Measurements from ENCODE around the gene HPRT1.

HPRT1 gene

DNA sequence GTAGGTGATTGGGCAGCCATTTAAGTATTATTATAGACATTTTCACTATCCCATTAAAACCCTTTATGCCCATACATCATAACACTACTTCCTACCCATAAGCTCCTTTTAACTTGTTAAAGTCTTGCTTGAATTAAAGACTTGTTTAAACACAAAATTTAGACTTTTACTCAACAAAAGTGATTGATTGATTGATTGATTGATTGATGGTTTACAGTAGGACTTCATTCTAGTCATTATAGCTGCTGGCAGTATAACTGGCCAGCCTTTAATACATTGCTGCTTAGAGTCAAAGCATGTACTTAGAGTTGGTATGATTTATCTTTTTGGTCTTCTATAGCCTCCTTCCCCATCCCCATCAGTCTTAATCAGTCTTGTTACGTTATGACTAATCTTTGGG, 16.3 kb downstream of the HPRT1 start:
- no peak for DNase-seq (ENCODE audit: low read depth, low spot score)

DNA sequence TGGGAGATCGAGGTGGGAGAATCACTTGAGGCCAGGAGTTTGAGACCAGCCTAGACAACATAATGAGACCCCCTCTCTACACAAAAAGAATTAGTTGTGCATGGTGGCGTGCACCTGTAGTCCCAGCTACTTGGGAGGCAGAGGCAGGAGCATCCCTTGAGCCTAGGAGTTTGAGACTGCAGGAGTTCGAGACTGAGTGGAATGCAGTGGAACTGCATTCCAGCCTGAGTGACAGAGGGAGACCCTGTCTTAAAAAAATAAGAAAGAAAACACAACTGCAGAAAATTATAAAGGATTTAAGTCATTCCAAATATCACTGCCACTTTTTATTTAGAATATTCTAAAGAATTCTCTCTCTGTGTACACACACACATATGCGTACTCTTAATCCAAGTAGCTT, 18.4 kb downstream of the HPRT1 start:
- peak; percentile 43 for DNase-seq (ENCODE audit: low read depth, low spot score)

DNA sequence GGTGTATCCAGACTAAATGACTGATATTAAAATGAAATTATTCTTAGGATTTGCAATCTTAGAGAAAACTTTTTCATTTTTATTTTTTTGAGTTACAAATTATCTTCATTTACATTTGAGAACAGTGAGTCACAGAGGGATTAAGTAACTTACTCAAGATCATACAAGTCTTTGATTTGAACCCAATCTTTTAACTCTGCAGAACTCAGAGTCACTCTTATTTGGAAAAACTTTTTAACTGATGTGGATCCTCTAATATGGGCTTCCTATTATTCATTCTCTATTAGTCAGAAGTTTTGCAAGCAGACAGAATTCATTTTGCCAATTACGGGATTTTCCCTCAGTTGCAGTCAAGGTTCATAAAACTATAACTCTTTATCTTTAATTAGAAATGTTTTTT, 20.1 kb downstream of the HPRT1 start:
- no peak for DNase-seq (ENCODE audit: low read depth, low spot score)

DNA sequence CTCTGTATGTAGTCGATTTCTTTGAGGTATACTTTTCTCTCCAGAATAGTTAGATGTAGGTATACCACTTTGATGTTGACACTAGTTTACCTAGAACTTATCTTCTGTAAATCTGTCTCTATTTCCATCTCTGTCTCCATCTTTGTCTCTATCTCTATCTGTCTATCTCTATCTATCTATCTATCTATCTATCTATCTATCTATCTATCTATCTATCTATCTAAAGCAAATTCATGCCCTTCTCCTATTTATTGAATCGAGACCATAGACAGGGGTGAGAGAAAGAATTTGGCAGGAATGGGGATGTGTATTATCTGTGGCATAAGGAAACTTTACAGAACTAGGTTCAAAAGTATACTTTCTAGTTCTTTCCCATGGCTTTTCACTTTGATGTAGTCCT, 21.4 kb downstream of the HPRT1 start:
- DNase-seq (ENCODE audit: low read depth, low spot score) = no peak

DNA sequence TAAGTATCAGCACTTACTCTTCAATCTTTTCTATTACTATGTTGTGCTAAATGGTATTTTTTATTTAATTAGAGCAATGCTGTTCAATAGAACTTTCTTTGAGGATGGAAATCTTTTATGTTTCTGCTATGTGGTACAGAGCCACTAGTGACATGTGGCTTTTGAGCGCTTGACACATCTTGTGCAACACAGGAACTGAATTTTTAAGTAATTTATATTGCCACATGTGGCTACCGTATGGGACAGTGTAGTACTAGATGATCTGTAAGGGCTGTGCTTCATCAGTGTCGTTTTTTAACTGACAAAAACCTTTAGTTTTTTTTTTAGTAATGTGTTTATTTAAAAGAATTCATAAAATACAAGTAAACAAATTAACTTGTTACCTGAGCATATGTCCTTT, 22.4 kb downstream of the HPRT1 start:
- no peak for DNase-seq (ENCODE audit: low read depth, low spot score)

DNA sequence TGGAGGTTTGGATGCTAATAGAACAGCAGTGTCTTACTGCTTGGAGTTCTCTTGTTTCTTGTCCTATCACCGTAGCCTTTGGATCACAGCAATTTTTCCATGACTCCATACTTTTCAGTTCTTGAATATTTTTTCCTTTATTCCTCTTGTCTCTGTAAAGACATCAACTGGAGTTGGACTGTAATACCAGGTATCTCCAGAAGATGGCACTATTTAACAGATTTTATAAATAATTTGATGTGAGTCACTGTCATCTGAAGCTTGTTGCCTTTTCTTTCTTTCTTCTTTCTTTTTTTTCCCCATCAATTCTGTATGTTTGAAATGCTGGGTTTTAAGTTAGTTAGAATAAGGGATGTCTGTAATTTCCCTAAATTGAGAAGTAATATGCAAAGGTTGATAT, 24.1 kb downstream of the HPRT1 start:
- DNase-seq (ENCODE audit: low read depth, low spot score) = no peak

DNA sequence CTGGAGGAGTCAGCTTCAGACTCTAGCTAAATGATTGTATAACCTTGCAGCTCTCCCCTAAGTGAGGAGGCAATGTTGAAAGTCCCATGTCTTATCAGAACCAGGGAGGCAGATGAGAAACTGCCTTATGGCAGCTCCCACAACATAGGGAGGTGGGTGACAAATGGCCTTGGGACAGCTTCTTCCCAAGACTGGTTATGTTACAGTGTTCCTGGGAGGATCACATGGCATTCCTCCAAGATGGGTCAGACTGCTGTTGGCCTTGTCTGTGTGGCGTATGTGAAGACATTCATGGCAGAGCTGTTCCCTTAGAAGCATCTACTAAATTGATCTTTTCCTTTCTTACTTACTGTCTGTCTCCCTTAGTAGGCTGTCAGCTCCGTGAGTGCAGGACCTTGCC, 42.0 kb downstream of the HPRT1 start:
- no peak for DNase-seq (ENCODE audit: low read depth, low spot score)

DNA sequence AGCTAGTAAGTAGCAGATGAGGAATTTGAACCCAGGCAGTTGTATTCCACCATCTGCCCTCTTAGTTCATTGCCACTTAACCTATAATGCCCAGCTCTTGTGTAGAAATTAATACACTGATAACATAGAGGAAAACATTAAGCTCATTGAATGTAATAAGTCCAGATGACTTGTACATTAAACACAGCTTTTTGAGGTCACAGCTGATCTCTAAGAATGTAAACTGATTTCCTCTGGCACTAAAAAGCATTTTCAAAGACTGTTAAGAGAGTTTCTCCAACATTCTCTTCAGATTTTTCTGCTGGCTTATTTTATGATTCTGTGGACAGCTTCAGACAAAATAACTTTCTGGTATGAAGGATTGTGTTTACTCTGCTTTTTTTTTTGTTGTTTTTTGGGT, 42.7 kb downstream of the HPRT1 start:
- no peak for DNase-seq (ENCODE audit: low read depth, low spot score)

DNA sequence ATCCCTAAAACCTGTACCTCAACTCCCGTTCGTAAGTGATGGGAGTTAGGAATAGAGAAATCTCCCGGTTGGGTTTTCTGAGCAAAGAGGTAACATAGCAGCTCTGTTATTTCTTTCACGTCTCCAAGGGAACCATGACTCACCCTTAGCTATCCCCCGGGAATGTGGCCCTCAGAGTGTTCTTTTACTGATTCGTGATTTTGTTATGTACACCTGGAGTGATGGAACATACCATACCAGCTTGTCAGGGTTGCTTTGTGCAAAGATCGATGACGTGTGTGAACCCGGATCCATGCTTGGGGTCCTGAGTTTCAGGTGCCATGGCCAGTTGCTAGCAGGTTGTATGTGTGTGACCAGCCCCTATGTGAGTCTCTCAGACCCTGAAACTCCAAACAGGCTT, 52.6 kb downstream of the HPRT1 start:
- peak; percentile 34 for DNase-seq (ENCODE audit: low read depth, low spot score)

DNA sequence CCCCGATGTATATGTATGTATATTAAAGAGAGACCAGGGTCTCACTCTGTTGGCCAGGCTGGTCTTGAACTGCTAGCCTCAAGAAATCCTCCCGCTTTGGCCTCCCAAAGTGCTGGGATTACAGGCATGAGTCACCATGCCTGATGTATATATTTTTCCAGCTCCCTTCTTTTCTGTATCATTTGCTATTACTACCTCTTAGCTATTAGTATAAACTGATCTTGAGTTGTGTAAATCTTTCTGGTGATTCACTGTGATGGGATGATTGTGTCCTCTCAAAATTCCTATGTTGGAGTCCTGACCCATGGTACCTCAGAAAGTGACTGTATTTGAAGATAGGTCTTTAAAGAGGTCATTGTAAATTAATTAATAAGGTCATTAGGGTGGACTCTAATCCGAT, 53.1 kb downstream of the HPRT1 start:
- no peak for DNase-seq (ENCODE audit: low read depth, low spot score)

DNA sequence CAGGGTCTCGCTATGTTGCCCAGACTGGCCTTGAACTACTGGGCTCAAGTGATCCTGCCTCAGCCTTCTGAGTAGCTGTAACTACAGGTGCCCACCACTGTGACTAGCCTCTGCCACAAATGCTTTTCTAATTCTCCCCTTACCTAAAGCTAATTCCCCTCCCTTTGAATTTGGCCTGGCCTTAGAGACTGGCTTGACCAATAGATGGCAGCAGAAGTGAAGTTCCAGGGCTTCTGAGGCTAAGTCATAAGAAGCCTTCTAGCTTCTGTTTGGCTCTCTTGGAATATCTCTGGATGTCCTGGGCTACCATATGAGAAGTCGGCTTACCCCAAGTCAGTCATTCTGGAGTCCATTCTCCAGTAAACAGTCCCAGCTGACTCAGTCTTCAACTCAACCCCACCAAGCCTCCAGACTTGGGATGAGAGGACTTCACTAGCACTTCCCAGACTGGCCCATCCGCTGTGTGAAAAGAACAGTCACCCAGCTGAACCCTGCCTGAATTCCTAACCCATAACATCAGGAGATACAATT, 61.0 kb downstream of the HPRT1 start:
- peak; percentile 92 for DNase-seq (ENCODE audit: low read depth, low spot score)

DNA sequence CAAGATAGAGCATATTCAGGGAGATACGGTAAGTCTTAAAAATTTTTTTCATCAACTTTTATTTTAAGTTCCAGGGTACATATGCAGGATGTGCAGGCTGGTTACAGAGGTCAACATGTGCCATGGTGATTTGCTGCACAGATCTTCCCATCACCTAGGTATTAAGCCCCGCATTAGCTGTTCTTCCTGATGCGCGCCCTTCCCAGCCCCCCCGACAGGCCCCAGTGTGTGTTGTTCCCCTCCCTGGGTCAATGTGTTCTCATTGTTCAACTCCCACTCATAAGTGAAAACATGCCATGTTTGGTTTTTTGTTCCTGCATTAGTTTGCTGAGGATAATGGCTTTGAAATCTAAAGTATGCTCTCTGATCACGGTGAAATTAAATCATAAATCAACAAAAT, 64.2 kb downstream of the HPRT1 start:
- DNase-seq (ENCODE audit: low read depth, low spot score) = no peak

DNA sequence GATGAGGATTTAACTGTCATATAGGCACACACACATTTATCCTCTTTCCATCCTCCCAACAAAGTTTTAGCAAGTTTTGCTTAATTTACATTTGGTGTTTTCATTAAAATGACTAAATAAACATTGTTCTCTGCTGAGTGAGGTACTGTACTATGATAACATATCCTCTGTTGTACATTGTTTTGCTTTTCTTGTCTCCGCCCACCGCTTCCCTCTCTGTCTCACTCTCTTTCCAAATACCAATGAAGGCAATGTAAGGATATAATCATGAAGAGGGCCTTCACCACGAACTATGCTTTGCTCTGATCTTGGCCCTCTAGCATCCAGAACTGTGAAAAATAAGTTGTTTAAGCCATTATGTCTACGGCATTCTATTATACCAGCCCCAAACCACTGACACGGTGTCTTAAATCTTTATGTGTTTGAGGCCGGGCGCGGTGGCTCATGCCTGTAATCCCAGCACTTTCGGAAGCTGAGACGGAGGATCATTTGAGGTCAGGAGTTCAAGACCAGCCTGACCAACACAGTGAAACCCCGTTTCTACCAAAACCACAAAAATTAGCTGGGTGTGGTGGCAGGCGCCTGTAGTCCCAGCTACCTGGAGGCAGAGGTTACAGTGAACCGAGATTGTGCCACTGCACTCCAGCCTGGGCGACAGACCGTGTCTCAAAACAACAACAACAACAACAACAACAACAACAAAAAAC, 65.3 kb downstream of the HPRT1 start:
- DNase-seq (ENCODE audit: low read depth, low spot score) = no peak

DNA sequence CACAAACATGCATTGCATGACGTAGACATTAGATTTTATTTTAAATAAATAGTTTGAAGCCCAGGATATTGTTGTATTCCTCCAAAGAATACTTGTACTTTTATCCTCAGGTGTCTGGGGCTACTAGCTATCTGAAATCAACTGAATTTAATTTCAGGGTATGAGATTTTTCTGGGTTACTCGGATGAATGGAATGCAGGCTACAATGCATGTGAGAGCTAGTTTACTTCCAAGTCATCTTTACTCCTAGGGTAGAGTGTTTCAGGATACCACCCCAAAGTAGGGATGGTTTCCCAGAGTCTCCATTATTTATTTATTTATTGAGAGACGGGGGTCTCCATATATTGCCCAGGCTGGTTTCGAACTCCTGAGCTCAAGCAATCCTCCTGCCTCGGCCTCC, 66.4 kb downstream of the HPRT1 start:
- DNase-seq (ENCODE audit: low read depth, low spot score) = no peak

DNA sequence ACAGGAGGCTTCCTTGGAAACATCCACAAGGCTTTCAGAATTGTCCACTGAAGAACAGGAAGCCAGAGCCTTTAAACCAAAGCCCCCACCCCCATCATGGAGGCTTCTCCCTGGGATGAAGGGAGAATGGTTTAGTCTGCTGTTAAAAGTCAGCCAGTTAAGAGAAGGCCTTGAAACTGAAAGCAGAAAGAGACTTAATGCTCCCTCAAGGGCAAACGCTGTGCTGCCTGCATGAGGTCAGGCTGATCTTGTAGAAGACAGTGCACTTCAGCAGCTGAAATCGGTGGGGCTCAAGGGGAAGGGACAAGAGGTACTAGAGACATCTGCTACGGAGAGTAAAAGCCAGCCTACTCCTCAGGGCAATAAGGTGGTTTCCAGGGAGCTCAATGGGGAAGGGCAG, 69.0 kb downstream of the HPRT1 start:
- peak; percentile 33 for DNase-seq (ENCODE audit: low read depth, low spot score)

DNA sequence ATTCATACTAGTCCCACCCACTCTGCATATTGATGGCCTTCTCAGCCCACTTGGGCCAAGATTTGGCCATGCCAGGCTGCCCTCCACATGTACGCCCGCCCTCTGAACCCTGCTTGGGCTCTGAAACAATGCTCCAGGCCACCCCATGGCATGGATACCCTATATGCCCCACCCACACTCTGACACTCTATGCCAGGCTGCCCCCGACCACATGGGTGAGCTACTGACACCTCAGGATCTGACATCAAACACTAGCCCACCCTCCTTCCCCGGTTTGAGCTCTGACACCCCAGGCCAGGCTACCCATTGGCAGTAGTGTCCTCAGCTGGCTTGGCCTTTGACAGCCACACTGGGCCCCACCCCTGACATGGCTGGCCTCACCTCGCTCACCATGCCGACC, 69.5 kb downstream of the HPRT1 start:
- no peak for DNase-seq (ENCODE audit: low read depth, low spot score)

DNA sequence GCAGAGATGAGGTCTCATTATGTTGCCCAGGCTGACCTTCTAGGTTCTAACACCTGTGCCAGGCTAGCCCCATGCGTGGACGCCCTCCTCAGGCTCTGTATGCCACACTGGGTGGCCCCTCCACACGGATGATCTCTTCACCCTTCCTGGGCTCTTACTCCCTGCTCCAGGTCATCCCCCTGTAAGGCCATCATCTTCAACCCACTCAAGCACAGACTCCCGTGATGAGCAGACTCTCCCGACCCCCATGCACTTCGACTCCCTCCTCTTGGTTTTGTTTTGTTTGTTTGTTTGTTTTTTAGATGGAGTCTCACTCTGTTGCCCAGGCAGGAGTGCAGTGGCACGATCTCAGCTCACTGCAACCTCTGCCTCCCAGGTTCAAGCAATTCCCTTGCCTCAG, 70.9 kb downstream of the HPRT1 start:
- DNase-seq (ENCODE audit: low read depth, low spot score) = no peak

DNA sequence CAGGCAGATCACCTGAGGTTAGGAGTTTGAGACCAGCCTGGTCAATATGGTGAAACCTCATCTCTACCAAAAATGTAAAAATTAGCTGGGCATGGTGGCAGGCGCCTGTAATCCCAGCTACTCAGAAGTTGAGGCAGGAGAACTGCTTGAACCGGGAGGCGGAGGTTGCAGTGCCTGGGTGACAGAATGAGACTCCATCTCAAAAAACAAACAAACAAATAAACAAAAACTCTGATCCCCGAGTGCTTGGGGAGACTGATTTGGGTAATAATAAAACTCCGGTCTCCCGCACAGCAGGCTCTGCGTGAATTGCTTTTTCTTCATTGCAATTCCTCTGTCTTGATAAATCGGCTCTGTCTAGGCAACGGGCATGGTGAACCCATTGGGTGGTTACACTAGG, 73.4 kb downstream of the HPRT1 start:
- DNase-seq (ENCODE audit: low read depth, low spot score) = no peak

DNA sequence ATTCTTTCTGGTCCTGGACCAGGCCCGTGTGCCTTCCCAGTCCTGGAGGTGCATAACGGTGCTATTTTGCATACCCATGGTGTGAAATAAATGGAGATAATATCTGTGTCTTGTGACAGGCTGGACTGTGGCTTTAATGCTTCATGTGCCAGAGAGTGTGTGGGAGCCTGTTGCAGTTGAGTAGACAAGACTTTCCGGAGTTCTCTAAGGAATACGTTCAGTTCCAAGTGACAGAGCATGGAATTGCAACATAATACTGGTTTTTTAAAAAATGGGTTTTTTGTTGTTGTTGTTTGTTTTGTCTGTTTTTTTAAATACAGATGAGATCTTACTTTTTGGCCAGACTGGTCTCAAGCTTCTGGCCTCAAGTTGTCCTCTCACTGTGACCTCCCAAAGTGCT, 74.0 kb downstream of the HPRT1 start:
- no peak for DNase-seq (ENCODE audit: low read depth, low spot score)

DNA sequence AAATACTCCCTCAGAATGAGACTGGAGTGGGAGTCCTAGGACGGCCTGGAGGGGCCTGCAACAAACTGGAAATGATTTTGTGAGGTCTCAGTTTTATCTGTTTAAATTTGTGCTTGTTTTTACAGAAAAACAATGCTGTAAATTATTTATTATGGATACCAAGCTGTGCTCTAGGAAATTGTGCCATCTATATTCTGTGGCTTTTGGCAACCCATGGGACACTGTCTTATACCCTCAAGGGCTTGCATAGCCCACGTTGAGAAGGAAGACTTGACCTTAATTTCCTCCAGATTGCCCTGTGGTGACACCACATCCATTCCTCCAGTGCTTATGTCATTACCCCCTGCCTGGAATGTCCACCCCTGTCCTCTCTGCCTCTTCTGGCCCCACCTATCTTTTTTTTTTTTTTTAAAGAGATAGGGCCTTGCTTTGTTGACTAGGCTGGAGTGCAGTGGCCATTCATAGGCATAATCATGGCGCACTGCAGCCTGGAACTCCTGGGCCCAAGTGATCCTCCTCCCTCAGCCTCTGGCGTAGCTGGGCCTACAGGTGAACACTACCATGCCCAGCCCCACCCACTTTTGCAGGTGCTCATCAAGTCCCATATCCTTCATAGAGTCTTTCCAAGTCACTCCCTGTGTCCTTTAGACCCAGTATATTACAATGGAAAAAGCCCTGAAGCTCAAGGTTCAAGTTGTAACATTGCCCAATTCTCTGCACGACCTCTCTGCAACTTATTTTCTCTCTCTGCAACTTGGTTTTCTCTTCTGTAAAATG, 77.4 kb downstream of the HPRT1 start:
- DNase-seq (ENCODE audit: low read depth, low spot score) = peak; percentile 67

DNA sequence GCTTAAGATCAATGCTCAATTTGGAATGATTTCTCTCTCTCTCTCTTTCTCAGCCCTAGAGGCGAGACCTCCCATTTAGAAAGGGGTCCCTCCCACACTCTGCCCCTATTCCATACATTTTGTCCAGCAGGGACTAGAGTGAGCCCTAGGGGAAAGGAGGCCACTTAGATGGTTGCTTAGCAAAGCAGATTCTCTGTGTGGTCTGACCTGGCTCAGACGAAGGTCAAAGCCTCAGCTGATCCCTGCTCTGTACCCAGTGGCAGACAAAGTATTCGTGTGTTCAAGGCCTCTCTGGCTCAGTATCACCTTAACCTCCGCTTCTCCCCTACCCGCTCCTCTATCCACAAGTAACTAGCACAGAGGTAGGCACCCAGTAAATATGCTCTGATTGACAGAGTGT, 78.4 kb downstream of the HPRT1 start:
- no peak for DNase-seq (ENCODE audit: low read depth, low spot score)

DNA sequence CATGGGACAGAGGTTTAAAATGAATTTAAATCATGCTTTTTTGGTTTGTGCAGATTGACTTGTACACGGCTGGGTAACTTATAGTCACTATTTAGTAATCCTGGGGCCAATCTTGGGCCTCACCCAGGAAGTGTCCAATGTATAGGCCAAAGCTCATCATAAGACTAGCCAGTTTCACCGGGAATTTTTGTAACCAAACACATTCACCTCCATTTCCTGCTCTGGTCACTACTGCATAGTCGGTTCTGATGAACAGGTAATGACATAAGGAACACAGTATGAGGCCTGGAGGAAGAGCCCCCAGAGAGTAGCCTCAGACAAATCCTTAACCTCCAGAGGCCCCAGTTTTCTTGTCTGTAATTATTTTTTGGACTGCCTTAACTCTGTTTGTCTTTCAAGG, 81.9 kb downstream of the HPRT1 start:
- DNase-seq (ENCODE audit: low read depth, low spot score) = no peak

DNA sequence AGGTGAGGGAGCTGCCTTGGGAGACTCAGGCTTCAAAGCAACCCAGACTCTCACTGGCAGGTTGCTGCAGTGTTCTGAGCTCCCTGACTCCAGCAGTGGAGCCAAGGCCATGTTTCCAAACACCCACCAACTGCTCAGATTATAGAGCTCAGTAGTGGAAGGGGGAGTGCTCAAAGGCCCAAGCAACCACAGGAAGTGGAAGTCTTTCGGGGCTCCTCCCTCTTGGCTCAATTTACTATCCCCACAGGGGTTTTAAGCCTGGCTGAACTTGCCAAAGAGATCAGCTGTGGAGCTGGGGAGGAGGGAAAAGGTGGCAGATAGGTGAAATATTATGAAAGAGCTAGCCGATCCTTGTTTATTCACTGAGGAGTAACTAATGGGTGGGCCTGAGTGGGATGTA, 82.5 kb downstream of the HPRT1 start:
- DNase-seq (ENCODE audit: low read depth, low spot score) = peak; percentile 63
